DOHH2 (cell line): ENCODE measurements around the gene TSPAN12.

Experiments
- EZH2phosphoT487 ChIP-seq: fragments of 200-600 bp; sonication (generic); IDR thresholded peaks from 2 replicates; pipeline ENCODE4 v1.6.1; 2017; ENCODE audit warnings: borderline replicate concordance, mild to moderate bottlenecking, antibody characterized with exemption, low read length, moderate library complexity, mixed read lengths
- TF ChIP-seq, protein P1 (sequence below): fragments of 200-600 bp; sonication (generic); IDR thresholded peaks from one replicate; pipeline ENCODE4 v1.5.1; 2014; ENCODE audit warnings: antibody characterized with exemption, mild to moderate bottlenecking, low read depth, low read length; ENCODE audit not compliant: poor library complexity, severe bottlenecking

DNA sequence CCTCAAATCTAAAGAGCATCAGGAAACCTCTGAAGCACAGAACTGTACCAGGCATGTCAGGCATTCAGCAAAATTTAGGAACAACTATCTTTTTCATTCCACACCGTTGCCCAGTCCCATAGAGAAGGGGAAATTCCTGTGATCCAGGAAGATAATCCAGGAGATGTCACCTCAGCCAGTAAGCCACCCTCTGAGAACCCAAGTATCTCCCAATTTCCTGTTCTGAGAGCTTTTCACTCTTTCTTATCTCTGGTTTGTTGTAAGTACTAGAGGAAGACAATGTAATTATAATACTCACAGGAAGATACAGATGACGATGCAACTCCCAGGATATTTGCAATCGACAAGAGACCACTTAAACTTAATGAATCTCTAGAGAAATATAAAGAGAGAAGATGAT, 97.1 kb downstream of the TSPAN12 start:
- TF ChIP-seq, protein P1, sequence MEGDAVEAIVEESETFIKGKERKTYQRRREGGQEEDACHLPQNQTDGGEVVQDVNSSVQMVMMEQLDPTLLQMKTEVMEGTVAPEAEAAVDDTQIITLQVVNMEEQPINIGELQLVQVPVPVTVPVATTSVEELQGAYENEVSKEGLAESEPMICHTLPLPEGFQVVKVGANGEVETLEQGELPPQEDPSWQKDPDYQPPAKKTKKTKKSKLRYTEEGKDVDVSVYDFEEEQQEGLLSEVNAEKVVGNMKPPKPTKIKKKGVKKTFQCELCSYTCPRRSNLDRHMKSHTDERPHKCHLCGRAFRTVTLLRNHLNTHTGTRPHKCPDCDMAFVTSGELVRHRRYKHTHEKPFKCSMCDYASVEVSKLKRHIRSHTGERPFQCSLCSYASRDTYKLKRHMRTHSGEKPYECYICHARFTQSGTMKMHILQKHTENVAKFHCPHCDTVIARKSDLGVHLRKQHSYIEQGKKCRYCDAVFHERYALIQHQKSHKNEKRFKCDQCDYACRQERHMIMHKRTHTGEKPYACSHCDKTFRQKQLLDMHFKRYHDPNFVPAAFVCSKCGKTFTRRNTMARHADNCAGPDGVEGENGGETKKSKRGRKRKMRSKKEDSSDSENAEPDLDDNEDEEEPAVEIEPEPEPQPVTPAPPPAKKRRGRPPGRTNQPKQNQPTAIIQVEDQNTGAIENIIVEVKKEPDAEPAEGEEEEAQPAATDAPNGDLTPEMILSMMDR = no peak
- no peak for TF ChIP-seq EZH2phosphoT487
